SK-N-SH treated with all-trans-retinoic acid at 6 μM for 48 hours (cell line): ENCODE data around the gene ULK3.

ENCODE experiments used
- ATAC-seq: fragments of 200-7000 bp; cut with Tn5 transposase; 3 replicates; pipeline ENCODE4 v1.9.1; 2020; ENCODE audit warnings: mild to moderate bottlenecking, moderate library complexity
- ARNTL ChIP-seq: fragments of 450-650 bp; formaldehyde crosslinking; IDR thresholded peaks from 2 replicates; pipeline ENCODE4 v1.5.0; 2020; ENCODE audit warnings: low read depth, mild to moderate bottlenecking, moderate library complexity, borderline replicate concordance
- CREB5 ChIP-seq: fragments of 250-450 bp; sonication (Bioruptor Pico); IDR thresholded peaks from 2 replicates; pipeline ENCODE4 v1.5.1; 2020; ENCODE audit warnings: low read depth, mild to moderate bottlenecking, moderate library complexity
- CSDC2 ChIP-seq: fragments of 250-450 bp; sonication (Bioruptor Pico); IDR thresholded peaks from 2 replicates; pipeline ENCODE4 v1.5.0; 2020; ENCODE audit warnings: mild to moderate bottlenecking, moderate library complexity
- ESRRG ChIP-seq: fragments of 250-450 bp; sonication (Bioruptor Pico); IDR thresholded peaks from 2 replicates; pipeline ENCODE4 v1.6.1; 2021; ENCODE audit warnings: mild to moderate bottlenecking
- GLIS3 ChIP-seq: fragments of 250-450 bp; sonication (Bioruptor Pico); IDR thresholded peaks from 2 replicates; pipeline ENCODE4 v1.5.0; 2020; ENCODE audit warnings: mild to moderate bottlenecking, moderate library complexity
- ISL1 ChIP-seq: fragments of 250-450 bp; sonication (Bioruptor Pico); IDR thresholded peaks from 2 replicates; pipeline ENCODE4 v2.1.2; 2022; ENCODE audit warnings: mild to moderate bottlenecking, moderate library complexity
- POU6F1 ChIP-seq: fragments of 250-450 bp; sonication (Bioruptor Pico); IDR thresholded peaks from 2 replicates; pipeline ENCODE4 v1.8.0; 2021; ENCODE audit warnings: low read depth, mild to moderate bottlenecking, moderate library complexity, borderline replicate concordance
- PPARA ChIP-seq: fragments of 250-450 bp; sonication (Bioruptor Pico); IDR thresholded peaks from 2 replicates; pipeline ENCODE4 v1.5.0; 2020; ENCODE audit warnings: mild to moderate bottlenecking, borderline replicate concordance
- SNAI2 ChIP-seq: fragments of 250-450 bp; sonication (Bioruptor Pico); IDR thresholded peaks from 2 replicates; pipeline ENCODE4 v1.5.0; 2020; ENCODE audit warnings: mild to moderate bottlenecking, moderate library complexity
- TCF4 ChIP-seq: fragments of 250-450 bp; sonication (Bioruptor Pico); IDR thresholded peaks from 2 replicates; pipeline ENCODE4 v1.8.0; 2021; ENCODE audit warnings: mild to moderate bottlenecking, moderate library complexity, borderline replicate concordance
- TOX ChIP-seq: fragments of 250-450 bp; sonication (Bioruptor Pico); IDR thresholded peaks from 2 replicates; pipeline ENCODE4 v1.8.0; 2021; ENCODE audit warnings: mild to moderate bottlenecking, moderate library complexity, borderline replicate concordance
- ZC3H10 ChIP-seq: fragments of 250-450 bp; sonication (Bioruptor Pico); IDR thresholded peaks from 2 replicates; pipeline ENCODE4 v1.5.1; 2021; ENCODE audit warnings: mild to moderate bottlenecking, moderate library complexity
- ZFP3 ChIP-seq: fragments of 250-450 bp; sonication (Bioruptor Pico); IDR thresholded peaks from 2 replicates; pipeline ENCODE4 v1.5.0; 2020; ENCODE audit warnings: mild to moderate bottlenecking, moderate library complexity
- ZFP30 ChIP-seq: fragments of 450-650 bp; formaldehyde crosslinking; IDR thresholded peaks from 2 replicates; pipeline ENCODE4 v1.5.0; 2022; ENCODE audit warnings: mild to moderate bottlenecking, moderate library complexity
- ZNF565 ChIP-seq: fragments of 450-650 bp; formaldehyde crosslinking; conservative IDR thresholded peaks from 2 replicates; pipeline ENCODE4 v1.5.0; 2020; ENCODE audit warnings: low read depth, mild to moderate bottlenecking, moderate library complexity
- ZNF8 ChIP-seq: fragments of 450-650 bp; formaldehyde crosslinking; IDR thresholded peaks from 2 replicates; pipeline ENCODE4 v1.5.0; 2020; ENCODE audit warnings: mild to moderate bottlenecking, moderate library complexity
- TF ChIP-seq, protein P1 (sequence below): fragments of 250-450 bp; sonication (Bioruptor Pico); IDR thresholded peaks from 2 replicates; pipeline ENCODE4 v1.5.1; 2021; ENCODE audit warnings: mild to moderate bottlenecking, moderate library complexity
- TF ChIP-seq, protein P2 (sequence below): fragments of 250-450 bp; sonication (Bioruptor Pico); IDR thresholded peaks from 2 replicates; pipeline ENCODE4 v1.8.0; 2020; ENCODE audit warnings: mild to moderate bottlenecking, moderate library complexity, borderline replicate concordance
- TF ChIP-seq, protein P3 (sequence below): fragments of 250-450 bp; sonication (Bioruptor Pico); IDR thresholded peaks from 2 replicates; pipeline ENCODE4 v1.5.0; 2020; ENCODE audit warnings: mild to moderate bottlenecking, moderate library complexity

ULK3 gene

DNA sequence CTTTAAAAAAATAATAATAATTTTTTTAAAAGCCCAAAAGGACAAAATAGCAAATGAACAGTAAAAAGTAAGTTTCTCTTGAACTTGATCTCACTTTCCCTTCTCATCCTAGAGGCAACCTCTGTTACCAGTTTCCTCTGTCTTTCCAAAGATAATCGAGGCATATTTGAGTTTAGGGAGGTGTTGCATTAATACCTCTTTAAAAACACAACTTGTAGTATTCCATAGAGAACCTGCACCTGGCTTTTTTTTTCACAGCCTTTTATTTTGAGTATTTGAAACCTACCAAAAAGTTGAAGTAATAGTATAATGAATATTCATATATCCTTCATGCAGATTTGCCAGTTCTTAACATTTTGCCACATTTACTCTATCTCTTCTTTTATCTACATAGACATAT lies 51.9 kb downstream of the ULK3 start (continued):
- TF ChIP-seq CREB5: no peak

DNA sequence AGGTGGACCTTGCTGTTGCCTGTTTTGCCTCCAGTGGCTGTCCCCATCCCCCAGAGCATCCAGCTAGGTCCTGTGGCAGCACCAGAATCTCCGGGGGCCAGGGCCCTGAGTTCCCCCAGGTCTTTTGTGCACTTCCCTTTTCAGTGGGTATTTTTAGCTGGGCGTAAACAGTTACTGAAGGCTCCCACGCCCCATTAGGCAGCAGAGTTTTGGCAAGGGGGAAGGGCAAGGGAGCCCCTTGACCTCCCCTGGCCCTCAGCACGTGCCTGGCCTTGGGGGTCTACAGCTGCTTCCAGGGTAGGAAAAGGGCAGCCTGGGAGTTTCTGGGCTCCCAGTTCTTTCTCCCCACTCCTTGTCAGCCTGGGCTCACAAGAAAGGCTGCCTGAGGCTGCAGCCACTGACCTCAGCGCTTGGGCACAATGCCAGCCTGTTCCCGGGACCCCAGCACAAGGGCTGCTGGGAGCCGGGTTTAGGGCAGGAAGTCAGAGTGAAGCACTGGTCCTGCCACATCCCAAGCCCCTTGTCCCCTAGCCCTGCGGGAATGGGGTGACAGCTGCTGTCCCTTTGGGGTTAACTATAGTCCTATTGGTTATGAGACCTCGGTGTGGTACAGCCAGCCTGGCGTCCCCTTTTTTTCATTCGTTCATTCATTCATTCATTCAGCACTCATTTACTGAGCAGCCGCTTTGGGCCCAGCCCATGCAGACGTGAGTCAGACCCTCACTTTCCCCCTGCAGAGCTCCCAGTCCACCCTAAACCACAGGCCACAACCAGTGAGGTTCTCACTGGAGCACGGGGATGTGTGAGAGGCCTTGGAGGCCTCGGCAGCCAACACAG lies 52.7 kb downstream of the ULK3 start:
- peak; percentile 79 for ATAC-seq

More for the DNA sequence above, 52.7 kb downstream of the ULK3 start:
- TF ChIP-seq ZC3H10 (no peak), CSDC2 (CRISPR knock-in tag) (no peak), PPARA (CRISPR knock-in tag) (no peak), ZNF8 (CRISPR knock-in tag) (no peak), ISL1 (CRISPR knock-in tag) (no peak), GLIS3 (CRISPR knock-in tag) (no peak), CREB5 (no peak), ZNF565 (CRISPR knock-in tag) (no peak), SNAI2 (no peak), ARNTL (CRISPR knock-in tag) (no peak), ESRRG (CRISPR knock-in tag) (no peak), POU6F1 (CRISPR knock-in tag) (no peak), ZFP3 (CRISPR knock-in tag) (no peak), TOX (no peak), ZFP30 (no peak), TCF4 (CRISPR knock-in tag) (no peak)
- TF ChIP-seq, protein P1, sequence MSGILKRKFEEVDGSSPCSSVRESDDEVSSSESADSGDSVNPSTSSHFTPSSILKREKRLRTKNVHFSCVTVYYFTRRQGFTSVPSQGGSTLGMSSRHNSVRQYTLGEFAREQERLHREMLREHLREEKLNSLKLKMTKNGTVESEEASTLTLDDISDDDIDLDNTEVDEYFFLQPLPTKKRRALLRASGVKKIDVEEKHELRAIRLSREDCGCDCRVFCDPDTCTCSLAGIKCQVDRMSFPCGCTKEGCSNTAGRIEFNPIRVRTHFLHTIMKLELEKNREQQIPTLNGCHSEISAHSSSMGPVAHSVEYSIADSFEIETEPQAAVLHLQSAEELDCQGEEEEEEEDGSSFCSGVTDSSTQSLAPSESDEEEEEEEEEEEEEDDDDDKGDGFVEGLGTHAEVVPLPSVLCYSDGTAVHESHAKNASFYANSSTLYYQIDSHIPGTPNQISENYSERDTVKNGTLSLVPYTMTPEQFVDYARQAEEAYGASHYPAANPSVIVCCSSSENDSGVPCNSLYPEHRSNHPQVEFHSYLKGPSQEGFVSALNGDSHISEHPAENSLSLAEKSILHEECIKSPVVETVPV (CRISPR knock-in tag): no peak
- TF ChIP-seq, protein P2, sequence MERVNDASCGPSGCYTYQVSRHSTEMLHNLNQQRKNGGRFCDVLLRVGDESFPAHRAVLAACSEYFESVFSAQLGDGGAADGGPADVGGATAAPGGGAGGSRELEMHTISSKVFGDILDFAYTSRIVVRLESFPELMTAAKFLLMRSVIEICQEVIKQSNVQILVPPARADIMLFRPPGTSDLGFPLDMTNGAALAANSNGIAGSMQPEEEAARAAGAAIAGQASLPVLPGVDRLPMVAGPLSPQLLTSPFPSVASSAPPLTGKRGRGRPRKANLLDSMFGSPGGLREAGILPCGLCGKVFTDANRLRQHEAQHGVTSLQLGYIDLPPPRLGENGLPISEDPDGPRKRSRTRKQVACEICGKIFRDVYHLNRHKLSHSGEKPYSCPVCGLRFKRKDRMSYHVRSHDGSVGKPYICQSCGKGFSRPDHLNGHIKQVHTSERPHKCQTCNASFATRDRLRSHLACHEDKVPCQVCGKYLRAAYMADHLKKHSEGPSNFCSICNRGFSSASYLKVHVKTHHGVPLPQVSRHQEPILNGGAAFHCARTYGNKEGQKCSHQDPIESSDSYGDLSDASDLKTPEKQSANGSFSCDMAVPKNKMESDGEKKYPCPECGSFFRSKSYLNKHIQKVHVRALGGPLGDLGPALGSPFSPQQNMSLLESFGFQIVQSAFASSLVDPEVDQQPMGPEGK (CRISPR knock-in tag): no peak
- TF ChIP-seq, protein P3, sequence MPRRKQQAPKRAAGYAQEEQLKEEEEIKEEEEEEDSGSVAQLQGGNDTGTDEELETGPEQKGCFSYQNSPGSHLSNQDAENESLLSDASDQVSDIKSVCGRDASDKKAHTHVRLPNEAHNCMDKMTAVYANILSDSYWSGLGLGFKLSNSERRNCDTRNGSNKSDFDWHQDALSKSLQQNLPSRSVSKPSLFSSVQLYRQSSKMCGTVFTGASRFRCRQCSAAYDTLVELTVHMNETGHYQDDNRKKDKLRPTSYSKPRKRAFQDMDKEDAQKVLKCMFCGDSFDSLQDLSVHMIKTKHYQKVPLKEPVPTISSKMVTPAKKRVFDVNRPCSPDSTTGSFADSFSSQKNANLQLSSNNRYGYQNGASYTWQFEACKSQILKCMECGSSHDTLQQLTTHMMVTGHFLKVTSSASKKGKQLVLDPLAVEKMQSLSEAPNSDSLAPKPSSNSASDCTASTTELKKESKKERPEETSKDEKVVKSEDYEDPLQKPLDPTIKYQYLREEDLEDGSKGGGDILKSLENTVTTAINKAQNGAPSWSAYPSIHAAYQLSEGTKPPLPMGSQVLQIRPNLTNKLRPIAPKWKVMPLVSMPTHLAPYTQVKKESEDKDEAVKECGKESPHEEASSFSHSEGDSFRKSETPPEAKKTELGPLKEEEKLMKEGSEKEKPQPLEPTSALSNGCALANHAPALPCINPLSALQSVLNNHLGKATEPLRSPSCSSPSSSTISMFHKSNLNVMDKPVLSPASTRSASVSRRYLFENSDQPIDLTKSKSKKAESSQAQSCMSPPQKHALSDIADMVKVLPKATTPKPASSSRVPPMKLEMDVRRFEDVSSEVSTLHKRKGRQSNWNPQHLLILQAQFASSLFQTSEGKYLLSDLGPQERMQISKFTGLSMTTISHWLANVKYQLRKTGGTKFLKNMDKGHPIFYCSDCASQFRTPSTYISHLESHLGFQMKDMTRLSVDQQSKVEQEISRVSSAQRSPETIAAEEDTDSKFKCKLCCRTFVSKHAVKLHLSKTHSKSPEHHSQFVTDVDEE (CRISPR knock-in tag): no peak
